Osteocyte (in vitro differentiated cells): ENCODE results near the gene RTF1. TPM values are rescaled to one million over a fixed set of nuclear protein-coding genes. Genes with fewer than 3 reads are reported as not detected.

ENCODE experiments used
- DNase-seq: peaks from one replicate; pipeline ENCODE4 v3.0.0; 2021; ENCODE audit warnings: mixed read lengths; ENCODE audit not compliant: unreplicated experiment; ENCODE audit errors: extremely low spot score
- H3K27ac Mint-ChIP-seq: one replicate; pipeline ENCODE4 v1.8.0; 2021; ENCODE audit warnings: mild to moderate bottlenecking, mixed read lengths; ENCODE audit not compliant: unreplicated experiment
- H3K27me3 Mint-ChIP-seq: one replicate; pipeline ENCODE4 v1.8.0; 2021; ENCODE audit warnings: mixed read lengths; ENCODE audit not compliant: unreplicated experiment
- H3K36me3 Mint-ChIP-seq: one replicate; pipeline ENCODE4 v1.8.0; 2021; ENCODE audit warnings: mixed read lengths; ENCODE audit not compliant: unreplicated experiment
- H3K4me1 Mint-ChIP-seq: one replicate; pipeline ENCODE4 v1.8.0; 2021; ENCODE audit warnings: mixed read lengths; ENCODE audit not compliant: unreplicated experiment
- H3K4me3 Mint-ChIP-seq: one replicate; pipeline ENCODE4 v1.8.0; 2021; ENCODE audit warnings: mild to moderate bottlenecking, moderate library complexity, mixed read lengths; ENCODE audit not compliant: unreplicated experiment
- H3K9me3 Mint-ChIP-seq: one replicate; pipeline ENCODE4 v1.8.0; 2021; ENCODE audit warnings: mixed read lengths; ENCODE audit not compliant: unreplicated experiment
- total RNA-seq: library from RNA; stranded (reverse); gene quantifications from 2 replicates; pipeline ENCODE4 v1.2.1, GENCODE V29; 2021
- TF ChIP-seq, protein P1 (sequence below): fragments of 200-600 bp; sonication (generic); IDR thresholded peaks from 2 replicates; pipeline ENCODE4 v1.5.0; 2021; ENCODE audit warnings: antibody characterized with exemption, mild to moderate bottlenecking, moderate library complexity

RTF1 gene
- total RNA-seq, 1 donor from 2014 or later = 43.0 TPM

- no peak for DNase-seq
- H3K27me3 Mint-ChIP-seq = peaks cover 43% of the 10 kb centered on the region
- H3K36me3 Mint-ChIP-seq = no peaks in the 10 kb centered on the region
- TF ChIP-seq, protein P1, sequence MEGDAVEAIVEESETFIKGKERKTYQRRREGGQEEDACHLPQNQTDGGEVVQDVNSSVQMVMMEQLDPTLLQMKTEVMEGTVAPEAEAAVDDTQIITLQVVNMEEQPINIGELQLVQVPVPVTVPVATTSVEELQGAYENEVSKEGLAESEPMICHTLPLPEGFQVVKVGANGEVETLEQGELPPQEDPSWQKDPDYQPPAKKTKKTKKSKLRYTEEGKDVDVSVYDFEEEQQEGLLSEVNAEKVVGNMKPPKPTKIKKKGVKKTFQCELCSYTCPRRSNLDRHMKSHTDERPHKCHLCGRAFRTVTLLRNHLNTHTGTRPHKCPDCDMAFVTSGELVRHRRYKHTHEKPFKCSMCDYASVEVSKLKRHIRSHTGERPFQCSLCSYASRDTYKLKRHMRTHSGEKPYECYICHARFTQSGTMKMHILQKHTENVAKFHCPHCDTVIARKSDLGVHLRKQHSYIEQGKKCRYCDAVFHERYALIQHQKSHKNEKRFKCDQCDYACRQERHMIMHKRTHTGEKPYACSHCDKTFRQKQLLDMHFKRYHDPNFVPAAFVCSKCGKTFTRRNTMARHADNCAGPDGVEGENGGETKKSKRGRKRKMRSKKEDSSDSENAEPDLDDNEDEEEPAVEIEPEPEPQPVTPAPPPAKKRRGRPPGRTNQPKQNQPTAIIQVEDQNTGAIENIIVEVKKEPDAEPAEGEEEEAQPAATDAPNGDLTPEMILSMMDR = no peak
- H3K4me3 Mint-ChIP-seq = no peak overlapping the region
- no peaks in the 10 kb centered on the region for H3K9me3 Mint-ChIP-seq
- H3K4me1 Mint-ChIP-seq = peaks cover 19% of the 10 kb centered on the region
- H3K27ac Mint-ChIP-seq = no peak overlapping the region
Measured at GRCh38 chr15:41504751-41505492, 88.0 kb downstream of the RTF1 start.

DNA sequence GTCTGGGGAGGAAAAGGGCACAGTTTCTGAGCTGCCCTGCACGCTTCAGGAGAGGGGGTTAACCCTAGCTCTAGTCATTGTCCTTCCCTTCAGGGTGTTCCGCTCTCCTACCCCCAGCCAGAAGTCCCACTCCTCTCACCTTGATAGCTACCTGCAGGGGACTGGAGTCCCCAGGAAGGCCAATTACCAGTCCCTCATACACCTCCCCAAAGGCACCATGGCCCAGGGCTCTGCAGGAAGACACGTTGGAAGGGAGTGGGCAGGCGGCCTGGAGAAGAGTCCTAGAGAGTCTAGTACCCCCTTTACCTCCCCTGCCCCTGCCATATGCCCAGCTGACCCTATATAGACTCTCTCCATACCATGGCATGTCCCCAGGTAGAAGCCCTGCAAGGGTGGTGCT lies 88.9 kb downstream of the RTF1 start:
- no peak for DNase-seq
- H3K4me3 Mint-ChIP-seq = no peak overlapping the region
- H3K9me3 Mint-ChIP-seq = no peaks in the 10 kb centered on the region
- TF ChIP-seq, protein P1 = no peak
- H3K4me1 Mint-ChIP-seq = peaks cover 19% of the 10 kb centered on the region
- H3K27me3 Mint-ChIP-seq = peaks cover 47% of the 10 kb centered on the region
- no peaks in the 10 kb centered on the region for H3K36me3 Mint-ChIP-seq
- H3K27ac Mint-ChIP-seq = no peak overlapping the region

DNA sequence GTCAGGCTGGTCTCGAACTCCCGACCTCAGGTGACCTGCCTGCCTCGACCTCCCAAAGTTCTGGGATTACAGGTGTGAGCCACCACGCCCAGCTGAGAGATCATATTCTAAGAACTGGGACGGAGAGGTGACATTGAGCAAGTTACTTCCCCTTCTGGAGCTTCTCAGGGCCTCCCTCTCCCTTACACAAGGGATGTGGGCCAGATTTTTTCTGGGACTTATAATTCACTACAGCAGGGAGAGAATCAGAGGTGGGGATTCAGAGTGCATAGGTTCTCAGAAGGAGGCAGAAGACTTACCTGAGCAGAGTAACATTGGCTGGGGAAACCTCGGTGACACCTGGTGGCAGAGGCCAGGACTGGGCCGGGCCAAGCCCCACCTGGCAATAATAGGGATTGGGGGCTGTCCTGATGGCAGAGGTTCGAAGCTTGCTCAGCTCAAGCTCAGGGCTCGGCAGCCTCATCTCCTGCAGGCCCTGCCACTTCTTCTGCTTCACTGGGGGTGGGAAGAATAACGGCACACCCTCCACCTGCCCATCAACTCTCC lies 90.0 kb downstream of the RTF1 start:
- Mint-ChIP-seq H3K4me3 (no peak overlapping the region), H3K36me3 (no peaks in the 10 kb centered on the region), H3K27ac (no peak overlapping the region), H3K9me3 (no peaks in the 10 kb centered on the region), H3K4me1 (peaks cover 12% of the 10 kb centered on the region), H3K27me3 (peaks cover 40% of the 10 kb centered on the region)
- no peak for DNase-seq
- TF ChIP-seq, protein P1 = no peak

- no peaks in the 10 kb centered on the region for H3K36me3 Mint-ChIP-seq
- TF ChIP-seq, protein P1 = no peak
- no peak for DNase-seq
- no peak overlapping the region for H3K27ac Mint-ChIP-seq
- no peak overlapping the region for H3K4me3 Mint-ChIP-seq
- peaks cover 43% of the 10 kb centered on the region for H3K27me3 Mint-ChIP-seq
- H3K9me3 Mint-ChIP-seq = no peaks in the 10 kb centered on the region
- H3K4me1 Mint-ChIP-seq = peaks cover 13% of the 10 kb centered on the region
Measured at GRCh38 chr15:41507820-41508290, 91.0 kb downstream of the RTF1 start.

DNA sequence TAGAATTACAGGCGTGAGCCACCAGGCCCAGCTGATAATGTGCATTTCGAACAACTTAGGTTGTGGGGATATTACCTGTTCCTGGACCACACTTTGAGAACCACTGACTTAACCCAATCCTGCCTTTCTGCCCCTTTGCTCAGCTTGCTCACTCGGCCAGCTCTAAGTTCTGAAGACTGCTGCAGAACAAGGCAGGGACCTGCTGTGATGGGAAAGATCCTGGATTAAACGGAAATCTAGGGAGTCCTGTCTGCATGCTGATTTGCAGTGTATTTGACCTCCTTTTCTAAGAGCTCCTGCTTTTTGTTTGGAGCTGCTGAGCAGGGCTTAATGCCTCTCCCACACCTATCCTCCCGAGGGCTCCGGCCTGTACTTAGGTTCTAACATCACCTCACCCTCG lies 93.8 kb downstream of the RTF1 start:
- Mint-ChIP-seq H3K4me3 (no peak overlapping the region), H3K36me3 (no peaks in the 10 kb centered on the region), H3K9me3 (no peaks in the 10 kb centered on the region), H3K4me1 (peaks cover 20% of the 10 kb centered on the region), H3K27me3 (peaks cover 31% of the 10 kb centered on the region), H3K27ac (no peak overlapping the region)
- no peak for DNase-seq
- TF ChIP-seq, protein P1 = no peak
